ENCODE data around the gene SMARCD3. TPM values are rescaled to one million over a fixed set of nuclear protein-coding genes. Genes with fewer than 3 reads are reported as not detected.

The SMARCD3 gene
- polyA plus RNA-seq (ENCODE audit: insufficient read length in 12 of 12): 100 to 1,000 TPM in 11 of 12 donors, not detected in 1; 105 to 195 (median 140) TPM
- long read RNA-seq, donor 1, partial matches to known transcripts: 81 of 90 reads
- long read RNA-seq, donor 1, other reads (novel, unspliced or antisense): 0 of 90 reads
- long read RNA-seq, donor 2, transcript SMARCD3-206 (4 exons, 1,755 nt): minor isoform, 6 of 49 reads
- long read RNA-seq, donor 2, transcript SMARCD3-201 (13 exons, 1,993 nt): major isoform, 19 of 49 reads
- long read RNA-seq, donor 2, transcript SMARCD3-215 (2 exons, 468 nt): minor isoform, 13 of 49 reads
- long read RNA-seq, donor 2, partial matches to known transcripts: 9 of 49 reads
- long read RNA-seq, donor 2, other reads (novel, unspliced or antisense): 0 of 49 reads
- long read RNA-seq, donor 3, transcript SMARCD3-206 (4 exons, 1,755 nt): minor isoform, 9 of 28 reads
- long read RNA-seq, donor 3, transcript SMARCD3-201 (13 exons, 1,993 nt): major isoform, 15 of 28 reads
- long read RNA-seq, donor 3, partial matches to known transcripts: 0 of 28 reads
- long read RNA-seq, donor 3, other reads (novel, unspliced or antisense): 0 of 28 reads
- long read RNA-seq, donor 4, transcript SMARCD3-201 (13 exons, 1,993 nt): major isoform, 10 of 15 reads
- long read RNA-seq, donor 4, partial matches to known transcripts: 0 of 15 reads
- long read RNA-seq, donor 4, other reads (novel, unspliced or antisense): 0 of 15 reads
- long read RNA-seq, donor 5, transcript SMARCD3-206 (4 exons, 1,755 nt): minor isoform, 8 of 111 reads
- long read RNA-seq, donor 5, transcript SMARCD3-201 (13 exons, 1,993 nt): major isoform, 48 of 111 reads
- long read RNA-seq, donor 5, transcript SMARCD3-209 (8 exons, 1,654 nt): minor isoform, 7 of 111 reads
- long read RNA-seq, donor 5, partial matches to known transcripts: 39 of 111 reads
- long read RNA-seq, donor 5, other reads (novel, unspliced or antisense): 0 of 111 reads
- long read RNA-seq, donor 6, transcript SMARCD3-201 (13 exons, 1,993 nt): major isoform, 10 of 15 reads
- long read RNA-seq, donor 6, partial matches to known transcripts: 0 of 15 reads
- long read RNA-seq, donor 6, other reads (novel, unspliced or antisense): 0 of 15 reads
- long read RNA-seq, donor 7, transcript SMARCD3-201 (13 exons, 1,993 nt): major isoform, 9 of 15 reads
- long read RNA-seq, donor 7, partial matches to known transcripts: 0 of 15 reads
- long read RNA-seq, donor 7, other reads (novel, unspliced or antisense): 0 of 15 reads
- long read RNA-seq, donor 8, transcript SMARCD3-201 (13 exons, 1,993 nt): major isoform, 22 of 88 reads
- long read RNA-seq, donor 8, transcript SMARCD3-209 (8 exons, 1,654 nt): minor isoform, 8 of 88 reads
- long read RNA-seq, donor 8, partial matches to known transcripts: 50 of 88 reads
- long read RNA-seq, donor 8, other reads (novel, unspliced or antisense): 0 of 88 reads
- long read RNA-seq, donor 9, transcript SMARCD3-201 (13 exons, 1,993 nt): major isoform, 11 of 18 reads
- long read RNA-seq, donor 9, partial matches to known transcripts: 0 of 18 reads
- long read RNA-seq, donor 9, other reads (novel, unspliced or antisense): 0 of 18 reads
- long read RNA-seq, donor 10, transcript SMARCD3-209 (8 exons, 1,654 nt): minor isoform, 9 of 85 reads
- long read RNA-seq, donor 10, transcript SMARCD3-201 (13 exons, 1,993 nt): major isoform, 33 of 85 reads
- long read RNA-seq, donor 10, partial matches to known transcripts: 31 of 85 reads
- long read RNA-seq, donor 10, other reads (novel, unspliced or antisense): 0 of 85 reads
- long read RNA-seq, donor 11, transcript SMARCD3-201 (13 exons, 1,993 nt): major isoform, 17 of 21 reads
- long read RNA-seq, donor 11, partial matches to known transcripts: 0 of 21 reads
- long read RNA-seq, donor 11, other reads (novel, unspliced or antisense): 0 of 21 reads

- peak; percentile 74 for DNase-seq
Observed at GRCh38 chr7:151248346-151249033, at the start of gene SMARCD3. Gene SMARCD3 (minus strand): TSS chr7:151248694. CDS start chr7:151248562, 132 bp downstream.

- DNase-seq: no peak
Observed at GRCh38 chr7:151296202-151296992, 47.9 kb upstream of the SMARCD3 start.

- DNase-seq: no peak
Observed at GRCh38 chr7:151292850-151293249, 44.4 kb upstream of the SMARCD3 start.

GRCh38 chr7:151291206-151291605 is 42.7 kb upstream of the SMARCD3 start:
- DNase-seq: no peak

GRCh38 chr7:151290355-151290760 is 41.9 kb upstream of the SMARCD3 start:
- DNase-seq: no peak

GRCh38 chr7:151289891-151290290 is 41.4 kb upstream of the SMARCD3 start:
- DNase-seq: no peak

GRCh38 chr7:151286148-151286547 is 37.7 kb upstream of the SMARCD3 start:
- DNase-seq: no peak

- DNase-seq: no peak
Observed at GRCh38 chr7:151283302-151283701, 34.8 kb upstream of the SMARCD3 start.

- no peak for DNase-seq
Observed at GRCh38 chr7:151282111-151282510, 33.6 kb upstream of the SMARCD3 start.

- no peak for DNase-seq
Observed at GRCh38 chr7:151281686-151282085, 33.2 kb upstream of the SMARCD3 start.

- DNase-seq: no peak
Observed at GRCh38 chr7:151280388-151281019, 32.0 kb upstream of the SMARCD3 start.

- no peak for DNase-seq
Observed at GRCh38 chr7:151279868-151280267, 31.4 kb upstream of the SMARCD3 start.

GRCh38 chr7:151278949-151279348 is 30.5 kb upstream of the SMARCD3 start:
- DNase-seq: no peak

GRCh38 chr7:151277631-151278030 is 29.1 kb upstream of the SMARCD3 start:
- no peak for DNase-seq

GRCh38 chr7:151276666-151277590 is 28.4 kb upstream of the SMARCD3 start:
- DNase-seq: peak; percentile 63

- no peak for DNase-seq
Observed at GRCh38 chr7:151275813-151276577, 27.5 kb upstream of the SMARCD3 start.

Measured in muscle of arm (tissue), 14 donors.